ENCODE results near the gene POC1A.
A peak's percentile ranks its signal among the peaks of the same experiment; 100 is the strongest.

POC1A gene

DNA sequence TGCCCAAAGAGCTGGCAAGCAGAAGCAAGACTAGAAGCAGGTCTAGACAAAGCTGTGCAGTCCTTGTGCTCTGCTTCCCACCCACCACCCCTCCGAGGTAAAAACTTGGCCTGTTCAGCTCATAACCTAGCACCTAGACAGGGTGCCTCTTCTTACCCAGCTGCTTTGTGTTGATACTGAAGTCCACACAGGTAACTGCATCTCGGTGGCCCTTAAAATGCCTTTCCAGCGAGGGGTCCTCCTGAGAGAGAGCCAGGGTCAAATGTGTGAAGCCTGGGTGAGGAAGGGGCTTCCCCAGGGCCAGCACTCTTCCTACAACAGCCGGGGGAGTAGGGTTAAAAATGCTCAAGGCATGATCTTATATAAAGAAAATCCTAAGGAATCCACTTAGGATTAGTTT is 3.4 kb downstream of the POC1A start:
- DNase-seq: no peak

GRCh38 chr3:52150357-52150756 is 3.9 kb downstream of the POC1A start:
- no peak for DNase-seq

GRCh38 chr3:52149726-52150125 is 4.5 kb downstream of the POC1A start:
- DNase-seq: no peak

DNA sequence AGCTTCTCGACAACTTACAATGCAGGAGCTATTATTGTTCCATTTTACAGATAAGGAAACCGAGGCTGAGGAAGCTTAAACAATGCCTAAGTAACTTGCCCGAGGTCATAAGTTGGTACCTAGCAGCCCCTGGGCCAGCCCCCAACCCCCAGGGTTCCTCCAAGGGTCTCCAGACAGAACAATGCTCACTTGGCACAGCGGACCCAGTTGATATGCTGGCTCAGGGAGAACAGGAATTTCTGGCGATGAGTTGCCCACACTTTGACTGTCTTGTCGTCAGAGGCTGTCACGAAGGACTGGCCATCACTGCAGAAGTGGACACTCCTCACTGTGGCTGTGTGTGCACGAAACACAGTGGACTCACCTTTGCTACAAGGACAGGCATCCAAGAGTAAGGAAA is 5.2 kb downstream of the POC1A start:
- no peak for DNase-seq

DNA sequence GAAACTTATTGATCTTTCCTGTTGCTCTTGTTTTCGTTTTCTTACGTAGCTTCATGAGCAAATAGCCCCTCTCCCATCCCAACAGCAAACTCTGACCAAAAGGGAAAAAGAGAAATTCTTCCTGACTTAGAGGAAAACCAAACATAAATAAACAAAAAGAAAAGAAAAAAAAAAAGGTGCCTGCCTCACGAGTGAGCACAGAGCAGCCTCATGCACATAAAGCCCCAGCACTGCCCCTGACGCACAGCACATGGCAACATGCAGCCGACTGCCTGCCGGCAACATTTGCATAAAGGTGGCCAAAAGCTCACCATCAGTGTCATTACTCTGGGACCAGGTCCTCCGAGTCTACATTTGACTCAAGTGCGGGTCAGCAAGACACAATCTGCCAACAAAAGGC is 6.4 kb downstream of the POC1A start:
- no peak for DNase-seq

DNA sequence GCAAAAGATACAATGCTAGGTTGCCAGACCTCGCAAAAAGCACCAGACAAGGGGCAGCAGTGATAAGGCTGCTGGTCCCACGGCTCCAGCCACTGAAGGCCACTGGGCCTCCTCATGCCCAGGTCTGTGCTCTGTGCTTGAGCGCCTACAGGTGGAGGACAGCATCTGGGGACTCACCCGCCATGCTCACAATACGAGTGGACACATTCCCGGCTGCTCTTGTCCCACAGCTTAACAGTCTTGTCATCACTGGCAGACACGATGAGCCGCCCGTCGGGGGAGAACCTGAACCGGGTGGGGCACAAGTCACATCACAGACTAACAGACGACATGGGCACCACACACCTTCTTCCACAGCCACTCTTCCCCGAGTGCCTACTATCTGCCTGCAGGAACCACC is 7.4 kb downstream of the POC1A start:
- no peak for DNase-seq

DNA sequence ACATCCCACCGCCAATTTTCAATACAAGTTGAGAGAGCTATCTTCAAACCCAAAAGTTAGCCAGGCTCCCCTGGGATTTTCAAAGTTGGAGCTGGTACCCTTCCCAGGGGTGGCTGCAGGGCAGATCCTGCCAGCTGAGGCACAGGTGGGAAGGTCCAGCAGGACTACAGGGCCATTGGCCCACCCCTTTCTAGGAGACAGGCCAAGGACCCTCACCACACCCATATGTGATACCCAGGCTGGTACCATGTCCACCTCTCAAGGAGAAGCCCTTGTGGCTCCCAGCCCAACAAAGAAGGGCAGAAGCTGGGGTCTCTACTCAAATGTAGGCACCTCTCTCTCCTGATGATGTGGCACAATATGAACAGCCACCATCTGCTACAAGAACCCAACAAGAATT is 8.0 kb downstream of the POC1A start:
- no peak for DNase-seq

DNA sequence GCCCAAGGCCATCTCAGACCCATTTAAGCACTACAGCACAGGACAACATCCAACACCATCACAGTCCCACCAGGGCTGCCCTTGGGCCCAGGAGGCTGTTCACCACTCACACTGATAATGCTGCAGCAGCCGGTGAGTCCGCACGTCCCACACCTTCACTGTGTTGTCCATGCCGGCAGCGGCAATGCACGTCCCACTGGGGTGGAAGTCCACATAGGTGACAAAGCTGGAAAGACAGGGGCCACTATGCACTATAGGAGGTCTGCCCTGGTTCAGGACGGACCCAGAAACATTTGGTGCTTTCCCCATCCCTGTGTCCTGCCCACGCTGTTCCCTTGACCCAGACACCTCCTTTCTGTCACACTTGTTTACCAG is 8.5 kb downstream of the POC1A start:
- no peak for DNase-seq

DNA sequence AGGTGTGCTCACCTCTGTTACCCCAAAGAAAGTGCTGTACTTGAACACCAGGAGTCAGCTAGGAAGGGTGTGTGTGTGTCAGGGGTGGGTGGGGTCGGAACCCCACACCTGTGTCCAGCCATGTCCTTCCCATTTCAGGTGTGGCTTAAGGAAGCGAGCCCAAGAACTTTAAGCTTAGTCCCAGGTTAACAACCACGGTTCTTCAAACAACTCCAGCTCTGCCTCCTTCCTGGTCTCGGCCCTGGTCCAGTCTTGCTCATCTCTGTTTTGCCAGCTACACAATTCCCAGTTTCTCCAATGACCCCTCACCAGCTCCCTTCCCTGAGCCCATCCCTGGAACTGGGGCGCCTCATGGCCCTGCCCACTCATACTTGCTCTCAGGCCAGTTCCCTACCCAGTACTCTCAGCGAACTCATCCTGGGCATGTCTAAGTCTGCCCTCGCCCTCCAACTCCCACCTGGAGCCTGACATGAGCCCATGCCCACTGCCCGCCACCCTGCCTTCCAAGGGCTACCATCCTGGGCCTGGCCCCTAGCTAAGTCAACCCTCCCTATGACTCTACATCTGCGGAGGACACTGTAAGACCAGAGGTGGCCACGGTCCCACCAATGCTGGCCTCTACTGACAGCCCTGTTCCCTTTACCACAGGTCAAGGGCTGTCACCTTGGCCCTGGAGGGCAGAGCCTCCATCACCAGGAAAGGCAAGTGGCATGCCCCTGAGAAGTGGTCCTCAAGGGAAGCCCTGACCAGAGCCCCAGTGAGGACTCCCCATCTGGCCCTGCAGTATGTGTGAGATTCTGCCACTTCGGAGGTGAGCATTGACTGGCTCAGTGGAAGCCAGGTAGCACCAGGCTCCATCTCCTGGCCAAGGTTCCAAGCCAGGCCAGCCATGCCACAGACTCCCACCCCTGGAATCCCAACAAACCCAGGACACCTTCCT is 9.2 kb downstream of the POC1A start:
- DNase-seq: no peak

- peak; percentile 75 for DNase-seq
Measured at GRCh38 chr3:52144034-52144795, 10.0 kb downstream of the POC1A start.

- no peak for DNase-seq
Measured at GRCh38 chr3:52143616-52144015, 10.6 kb downstream of the POC1A start.

DNA sequence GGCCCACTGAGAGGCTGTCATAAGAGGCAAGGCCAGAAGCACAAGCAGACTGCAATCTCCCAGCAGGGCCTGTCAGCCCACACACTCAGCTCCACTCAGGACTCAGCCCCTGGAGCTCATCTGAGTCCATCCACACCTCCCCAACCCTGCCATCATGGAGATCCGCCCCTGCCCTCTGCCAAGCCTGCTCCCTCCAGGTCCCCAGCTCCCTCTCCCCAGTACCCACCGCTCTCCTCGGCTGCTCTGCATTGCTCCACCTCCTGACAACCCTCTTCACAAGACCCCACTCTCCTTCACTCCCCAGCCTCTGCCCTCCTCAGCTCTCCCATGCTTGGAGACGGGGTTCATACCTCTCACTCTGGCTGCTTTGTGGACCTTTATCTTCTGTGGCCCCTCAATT is 11.1 kb downstream of the POC1A start:
- DNase-seq: no peak

DNA sequence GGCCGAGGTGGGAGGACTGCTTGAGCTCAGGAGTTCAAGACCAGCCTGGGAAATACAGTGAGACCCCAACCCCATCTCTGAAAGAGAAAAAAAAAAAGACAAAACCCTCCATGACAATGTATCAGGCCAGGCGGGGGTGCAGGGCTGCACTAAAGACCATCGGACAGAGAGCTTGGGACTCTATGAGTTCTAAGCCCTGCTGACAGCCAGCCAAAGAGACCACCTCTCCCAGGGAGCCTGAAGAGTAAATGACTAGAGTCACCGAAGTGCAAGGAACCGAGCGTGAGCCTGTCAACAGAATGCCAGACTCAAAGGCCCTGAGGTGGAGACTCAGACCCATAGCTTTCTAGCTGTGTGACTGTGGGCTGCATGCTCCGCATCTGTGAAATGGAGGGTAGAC is 12.5 kb downstream of the POC1A start:
- no peak for DNase-seq

- DNase-seq: no peak
Measured at GRCh38 chr3:52140769-52141168, 13.5 kb downstream of the POC1A start.

GRCh38 chr3:52140000-52140399 is 14.2 kb downstream of the POC1A start:
- no peak for DNase-seq

DNA sequence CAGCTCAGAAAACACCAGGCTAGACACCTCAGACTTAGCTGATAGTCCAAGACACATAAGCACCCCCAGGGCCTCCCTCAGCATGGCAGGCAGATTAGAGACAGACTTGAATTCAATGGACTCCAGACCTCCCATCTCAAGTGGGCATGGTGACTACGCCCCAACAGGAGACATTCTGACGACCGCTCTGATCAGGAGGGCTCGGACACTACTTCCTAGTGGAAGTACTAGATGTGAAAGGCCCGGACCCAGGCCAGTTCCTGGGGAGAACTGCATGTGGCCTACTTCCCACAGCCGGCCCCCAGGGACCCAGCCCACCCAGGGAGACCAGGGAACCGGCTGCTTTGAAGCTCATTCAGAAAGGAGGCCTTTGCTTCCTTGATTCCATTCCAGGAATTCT is 16.9 kb downstream of the POC1A start:
- no peak for DNase-seq

DNA sequence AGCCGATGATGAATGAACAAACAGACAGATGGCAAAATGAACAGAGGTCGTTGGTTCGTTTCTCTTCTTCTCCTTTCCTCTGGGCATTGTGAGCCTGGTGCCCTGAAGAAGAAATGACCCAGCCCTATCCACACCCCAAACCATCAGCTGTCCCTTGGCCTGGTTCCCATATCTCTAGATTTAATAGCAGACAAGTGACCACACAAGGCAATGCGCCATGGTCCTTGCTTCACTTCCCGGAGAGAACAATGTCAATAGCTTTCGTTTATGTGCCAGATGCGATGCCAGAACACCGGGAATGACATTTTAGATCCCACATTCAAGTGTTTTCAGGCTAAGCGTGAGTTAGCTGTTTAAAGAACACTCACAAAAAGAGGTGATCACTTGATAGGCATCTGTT is 17.7 kb downstream of the POC1A start:
- DNase-seq: no peak

GRCh38 chr3:52135332-52135731 is 18.9 kb downstream of the POC1A start:
- no peak for DNase-seq

DNA sequence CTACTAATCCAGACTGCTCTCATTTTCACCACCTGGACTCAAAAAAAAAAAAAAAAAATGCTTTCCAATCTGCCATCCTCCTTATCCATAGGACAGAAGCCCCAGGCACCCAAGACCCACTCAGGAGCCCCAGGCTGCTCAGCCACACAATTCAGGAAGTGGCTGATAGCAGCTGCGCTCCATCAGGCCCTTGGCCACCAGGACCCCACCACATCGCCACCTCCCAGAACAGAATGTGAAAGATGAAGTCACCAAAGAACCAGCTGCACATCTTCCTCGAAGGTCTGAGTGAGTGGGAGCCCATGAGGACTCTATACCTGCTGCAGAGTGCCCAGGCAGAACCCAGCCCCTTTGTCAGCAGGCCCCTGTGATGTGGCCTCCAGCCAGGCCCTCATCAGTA is 19.5 kb downstream of the POC1A start:
- no peak for DNase-seq

DNA sequence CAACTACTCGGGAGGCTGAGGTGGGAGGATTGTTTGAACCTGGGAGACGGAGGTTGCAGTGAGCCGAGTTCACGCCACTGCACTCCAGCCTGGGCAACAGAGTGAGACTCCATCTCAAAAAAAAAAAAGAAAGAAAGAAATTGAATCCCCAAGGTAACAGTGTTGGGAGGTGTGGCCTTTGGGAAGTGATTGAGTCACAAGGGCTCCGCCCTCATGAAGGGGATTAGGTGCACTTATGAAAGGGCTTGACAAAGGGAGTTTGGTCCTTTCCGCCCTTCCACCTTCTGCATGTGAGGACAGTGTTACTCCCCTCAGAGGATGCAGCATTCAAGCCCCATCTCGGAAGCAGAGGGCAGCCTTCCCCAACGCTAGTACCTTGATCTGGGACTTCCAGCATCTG is 21.3 kb downstream of the POC1A start:
- no peak for DNase-seq

- DNase-seq: no peak
Measured at GRCh38 chr3:52132041-52132440, 22.2 kb downstream of the POC1A start.

- no peak for DNase-seq
Measured at GRCh38 chr3:52130966-52131622, 23.1 kb downstream of the POC1A start.

DNA sequence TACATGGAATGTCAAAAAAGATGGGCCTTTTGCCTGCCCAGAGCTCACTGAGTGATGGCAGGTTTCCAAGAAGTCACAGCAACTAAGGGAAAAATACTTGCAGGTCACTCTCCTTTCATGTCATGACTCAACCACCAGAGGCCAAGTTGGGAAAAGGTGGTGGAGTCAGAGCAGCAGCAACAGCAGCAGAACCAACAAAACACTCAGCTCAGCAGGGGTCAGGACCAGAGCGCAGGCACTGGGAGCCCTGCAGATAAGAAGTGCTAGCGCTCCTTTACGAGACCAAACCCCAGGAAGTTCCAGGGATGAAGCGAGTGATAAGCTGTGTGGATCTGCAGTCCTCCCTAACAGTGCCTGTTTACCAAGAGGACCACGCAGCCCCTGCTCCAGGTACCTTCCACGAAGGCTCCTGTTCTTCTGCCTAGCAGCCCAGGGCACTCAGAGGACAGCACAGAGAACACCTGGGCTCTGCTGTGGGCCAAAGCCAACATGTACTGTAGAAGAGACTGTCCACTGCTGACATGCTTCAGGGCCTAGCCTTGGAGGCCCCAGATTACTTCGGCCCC is 26.0 kb downstream of the POC1A start:
- peak; percentile 26 for DNase-seq

Data from fibroblast of skin of abdomen (primary cell).